ENCODE results near the gene TAF3. TPM values are rescaled to one million over a fixed set of nuclear protein-coding genes. Genes with fewer than 3 reads are reported as not detected.

Gene TAF3
- polyA plus RNA-seq, 3 donors, result 1.6 to 3.9 (median 3.4) TPM

- DNase-seq, result no peak
- Mint-ChIP-seq H3K27me3 (ENCODE audit: low read depth in 3 of 3) (no peaks in the 10 kb centered on the region), H3K36me3 (peaks cover 20 to 23% of the 10 kb centered on the region in 2 donors), H3K27ac (no peak overlapping the region), H3K4me1 (no peaks in the 10 kb centered on the region), H3K9me3 (peaks cover 0 to 3% (median 0%) of the 10 kb centered on the region in 7 donors), H3K4me3 (no peak overlapping the region)
- H3K27me3 ChIP-seq (ENCODE audit: control insufficient read depth in 2 of 2, insufficient read depth in 2 of 2, low read length in 2 of 2), result no peaks in the 10 kb centered on the region
- no peaks in the 10 kb centered on the region for H3K4me1 ChIP-seq (ENCODE audit: control insufficient read depth in 1 of 2, insufficient read depth in 2 of 2, low read length in 2 of 2)
- no peak overlapping the region for H3K9ac ChIP-seq (ENCODE audit: insufficient read depth, low read length, poor library complexity, severe bottlenecking)
- no peak overlapping the region for H3K4me3 ChIP-seq (replicated peaks in 1 of 3; ENCODE audit: low read depth in 2 of 3, low read length in 3 of 3)
- WGBS (ENCODE audit: insufficient coverage), result 94% methylated on average over 2 of the region's 2 CpGs
- TF ChIP-seq CTCF (IDR thresholded peaks at IDR 0.05), result no peak
- intact Hi-C loops (cut with micrococcal nuclease), result no loop called here
- H3K79me2 ChIP-seq (ENCODE audit: insufficient read depth, low read length), result no peaks in the 10 kb centered on the region
- H3K36me3 ChIP-seq (replicated peaks in 1 of 2; ENCODE audit: control insufficient read depth in 1 of 2, insufficient read depth in 2 of 2, low read length in 2 of 2), result peaks cover 0 to 19% of the 10 kb centered on the region in 2 donors
- no peak overlapping the region for H3K4me2 ChIP-seq (replicated peaks; ENCODE audit: extremely low read depth, low read length, poor library complexity, severe bottlenecking)
- no peaks in the 10 kb centered on the region for H3K9me3 ChIP-seq (replicated peaks in 1 of 2; ENCODE audit: control insufficient read depth in 1 of 2, insufficient read depth in 1 of 2, low read length in 2 of 2)
- H4K20me1 ChIP-seq (ENCODE audit: insufficient read depth, low read length), result no peaks in the 10 kb centered on the region
- no peak overlapping the region for H3K27ac ChIP-seq (ENCODE audit: low read depth in 1 of 2, low read length in 2 of 2)
- H2AFZ ChIP-seq (ENCODE audit: insufficient read depth, low read depth, low read length, poor library complexity, severe bottlenecking), result no peak overlapping the region
Observed at GRCh38 chr10:7988989-7989388, 170.7 kb downstream of the TAF3 start.

DNA sequence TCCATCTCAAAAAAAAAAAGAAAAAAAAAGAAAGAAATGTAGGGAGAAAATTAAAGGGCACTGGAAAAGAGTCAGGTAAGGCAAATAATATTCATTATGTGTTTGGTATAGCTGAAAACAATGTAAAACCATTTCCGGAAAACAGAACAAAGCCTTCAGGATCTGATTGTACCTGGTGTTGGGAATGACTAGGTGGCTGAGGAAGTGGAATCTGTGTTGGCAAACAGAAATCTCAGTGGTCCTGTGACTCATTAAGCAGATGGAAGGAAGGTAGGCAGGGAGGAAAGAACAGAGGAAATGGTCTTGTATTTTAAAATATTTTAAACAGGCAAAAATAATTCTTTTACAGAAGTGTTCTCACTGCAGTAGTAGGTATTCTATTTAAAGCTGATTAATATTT is 180.5 kb downstream of the TAF3 start:
- TF ChIP-seq CTCF (IDR thresholded peaks at IDR 0.05), result no peak
- Histone ChIP-seq H3K4me3 (replicated peaks in 1 of 3; ENCODE audit: low read depth in 2 of 3, low read length in 3 of 3) (no peak overlapping the region), H2AFZ (ENCODE audit: insufficient read depth, low read depth, low read length, poor library complexity, severe bottlenecking) (no peak overlapping the region), H3K27me3 (ENCODE audit: control insufficient read depth in 2 of 2, insufficient read depth in 2 of 2, low read length in 2 of 2) (no peaks in the 10 kb centered on the region), H4K20me1 (ENCODE audit: insufficient read depth, low read length) (no peaks in the 10 kb centered on the region), H3K4me1 (ENCODE audit: control insufficient read depth in 1 of 2, insufficient read depth in 2 of 2, low read length in 2 of 2) (no peaks in the 10 kb centered on the region), H3K36me3 (replicated peaks in 1 of 2; ENCODE audit: control insufficient read depth in 1 of 2, insufficient read depth in 2 of 2, low read length in 2 of 2) (no peaks in the 10 kb centered on the region), H3K4me2 (replicated peaks; ENCODE audit: extremely low read depth, low read length, poor library complexity, severe bottlenecking) (no peak overlapping the region), H3K9ac (ENCODE audit: insufficient read depth, low read length, poor library complexity, severe bottlenecking) (no peak overlapping the region), H3K27ac (ENCODE audit: low read depth in 1 of 2, low read length in 2 of 2) (no peak overlapping the region), H3K79me2 (ENCODE audit: insufficient read depth, low read length) (no peaks in the 10 kb centered on the region), H3K9me3 (replicated peaks in 1 of 2; ENCODE audit: control insufficient read depth in 1 of 2, insufficient read depth in 1 of 2, low read length in 2 of 2) (peaks cover 0 to 4% of the 10 kb centered on the region in 2 donors)
- no peak for DNase-seq
- Mint-ChIP-seq H3K4me1 (no peaks in the 10 kb centered on the region), H3K27me3 (ENCODE audit: low read depth in 3 of 3) (no peaks in the 10 kb centered on the region), H3K4me3 (no peak overlapping the region), H3K9me3 (peaks cover 0 to 13% (median 9%) of the 10 kb centered on the region in 7 donors), H3K36me3 (peaks cover 20 to 23% of the 10 kb centered on the region in 2 donors), H3K27ac (no peak overlapping the region)
- intact Hi-C loops (cut with micrococcal nuclease), result no loop called here
- WGBS (ENCODE audit: insufficient coverage), result 100% methylated on average over 1 of the region's 1 CpG
